ENCODE data around the gene CSMD2.

Gene CSMD2

GRCh38 chr1:33897092-33897725 lies 267.8 kb downstream of the CSMD2 start:
- TF ChIP-seq REST (IDR thresholded peaks at IDR 0.05; ENCODE audit: insufficient read depth in 1 of 2, low read depth in 2 of 2, low read length in 2 of 2) (no peak), POLR2AphosphoS5 (IDR thresholded peaks at IDR 0.05; ENCODE audit: low read depth, low read length) (no peak), SIN3A (IDR thresholded peaks at IDR 0.05; ENCODE audit: borderline replicate concordance, insufficient read depth, low read length) (no peak), TAF1 (IDR thresholded peaks at IDR 0.05; ENCODE audit: borderline replicate concordance, insufficient read depth, low read length) (no peak), FOXP2 (optimal IDR thresholded peaks at IDR 0.05; ENCODE audit: borderline replicate concordance, extremely low read depth, extremely low read length, insufficient read depth) (no peak)

- TF ChIP-seq SIN3A (IDR thresholded peaks at IDR 0.05; ENCODE audit: borderline replicate concordance, insufficient read depth, low read length), result no peak
- TF ChIP-seq TAF1 (IDR thresholded peaks at IDR 0.05; ENCODE audit: borderline replicate concordance, insufficient read depth, low read length), result no peak
- TF ChIP-seq POLR2AphosphoS5 (IDR thresholded peaks at IDR 0.05; ENCODE audit: low read depth, low read length), result no peak
- TF ChIP-seq FOXP2 (optimal IDR thresholded peaks at IDR 0.05; ENCODE audit: borderline replicate concordance, extremely low read depth, extremely low read length, insufficient read depth), result no peak
- no peak for TF ChIP-seq REST (IDR thresholded peaks at IDR 0.05; ENCODE audit: insufficient read depth in 1 of 2, low read depth in 2 of 2, low read length in 2 of 2)
Observed at GRCh38 chr1:33895976-33896375, 269.1 kb downstream of the CSMD2 start.

- TF ChIP-seq SIN3A (IDR thresholded peaks at IDR 0.05; ENCODE audit: borderline replicate concordance, insufficient read depth, low read length), result no peak
- no peak for TF ChIP-seq FOXP2 (optimal IDR thresholded peaks at IDR 0.05; ENCODE audit: borderline replicate concordance, extremely low read depth, extremely low read length, insufficient read depth)
- no peak for TF ChIP-seq REST (IDR thresholded peaks at IDR 0.05; ENCODE audit: insufficient read depth in 1 of 2, low read depth in 2 of 2, low read length in 2 of 2)
- no peak for TF ChIP-seq TAF1 (IDR thresholded peaks at IDR 0.05; ENCODE audit: borderline replicate concordance, insufficient read depth, low read length)
- TF ChIP-seq POLR2AphosphoS5 (IDR thresholded peaks at IDR 0.05; ENCODE audit: low read depth, low read length), result no peak
Observed at GRCh38 chr1:33895396-33895795, 269.6 kb downstream of the CSMD2 start.

- no peak for TF ChIP-seq FOXP2 (optimal IDR thresholded peaks at IDR 0.05; ENCODE audit: borderline replicate concordance, extremely low read depth, extremely low read length, insufficient read depth)
- TF ChIP-seq REST (IDR thresholded peaks at IDR 0.05; ENCODE audit: insufficient read depth in 1 of 2, low read depth in 2 of 2, low read length in 2 of 2), result no peak
- no peak for TF ChIP-seq TAF1 (IDR thresholded peaks at IDR 0.05; ENCODE audit: borderline replicate concordance, insufficient read depth, low read length)
Observed at GRCh38 chr1:33893147-33893830, 271.7 kb downstream of the CSMD2 start.

All from PFSK-1 (cell line).